Adipose tissue (tissue), 3 donors: ENCODE measurements around the gene RCBTB1. TPM values are rescaled to one million over a fixed set of nuclear protein-coding genes. Genes with fewer than 3 reads are reported as not detected.
A peak's percentile ranks its signal among the peaks of the same experiment; 100 is the strongest.
"Not testable (repeated sequence)": the region's sequence is repeated elsewhere in the genome, so short reads cannot be mapped to it uniquely, and the experiment has no call there.

ENCODE experiments used
- H3K27ac ChIP-seq: one replicate; pipeline ENCODE4 v1.5.1; 2013; ENCODE audit warnings: low read depth, low read length
- WGBS, 3 donors: extraction: QIAGEN DNeasy Blood & Tissue Kit; methylation state at CpG; one replicate each; pipeline ENCODE4 v1.1.7; 2013; 5-methylcytosine and 5-hydroxymethylcytosine counted together
- polyA plus RNA-seq, 3 donors: library from polyadenylated mRNA; stranded (reverse); fragments of 200-250 nt; gene quantifications; one replicate each; pipeline ENCODE4 v1.2.3, GENCODE V29; 2013
- donor health status: healthy with polysubstance abuse.
- donor health status: Bipolar disorder and iron deficiency.
- donor health status: healthy.

Gene RCBTB1
- polyA plus RNA-seq, 3 donors = 4.9 to 9.1 (median 6.4) TPM

DNA sequence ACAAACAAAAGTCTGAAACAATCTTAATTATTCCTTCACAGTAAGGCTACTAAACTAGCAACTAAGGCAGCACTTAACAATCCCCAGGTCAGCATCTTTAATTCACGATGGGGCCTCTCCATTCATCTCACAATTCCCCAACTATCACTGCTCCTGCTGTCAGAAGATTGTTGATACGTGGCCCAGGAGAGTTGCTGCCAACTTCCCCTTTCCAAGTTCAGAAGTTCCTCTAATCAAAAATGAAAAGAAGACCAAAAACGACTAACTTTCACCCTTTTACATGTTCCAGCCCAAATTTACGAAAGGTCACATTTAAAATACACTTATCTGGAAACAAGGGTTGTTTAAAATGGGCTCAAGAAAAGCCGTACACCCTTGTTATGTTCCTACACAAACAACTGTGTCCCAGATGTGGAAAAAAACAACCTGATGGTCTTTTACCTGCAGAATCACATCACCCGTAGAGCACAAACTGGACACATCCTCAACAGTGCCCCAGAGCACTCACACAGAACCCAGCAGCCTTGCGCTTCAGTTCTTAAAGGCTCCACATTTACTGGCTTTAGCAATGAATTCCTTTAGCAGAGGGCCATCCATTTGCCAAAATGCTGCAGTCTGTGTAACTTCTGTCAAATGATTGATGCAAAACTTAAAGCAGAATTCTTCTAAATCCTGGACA, 51.6 kb downstream of the RCBTB1 start:
- no peak overlapping the region for H3K27ac ChIP-seq
- 50 to 67% (median 65%) methylated on average over 7 of the region's 7 CpGs for WGBS, 3 donors

DNA sequence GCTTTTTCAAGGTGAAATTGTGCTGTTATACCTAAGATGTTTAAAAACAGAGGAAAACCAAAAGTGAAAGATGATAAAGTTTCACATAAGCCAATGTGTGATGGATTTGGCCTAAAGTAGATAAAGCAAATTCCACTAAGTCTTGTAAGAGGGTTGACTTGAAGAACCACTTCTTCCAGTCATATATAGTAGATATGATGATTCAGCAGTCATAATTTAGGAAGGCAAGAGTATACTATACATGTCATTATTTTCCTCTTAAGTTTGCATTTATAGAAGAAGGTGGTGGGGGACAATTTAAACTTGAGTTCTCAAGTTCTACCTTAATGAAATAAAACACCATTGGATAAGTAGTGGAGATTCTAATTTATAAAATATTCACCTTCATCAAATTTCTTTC, 52.3 kb downstream of the RCBTB1 start:
- H3K27ac ChIP-seq = no peak overlapping the region

DNA sequence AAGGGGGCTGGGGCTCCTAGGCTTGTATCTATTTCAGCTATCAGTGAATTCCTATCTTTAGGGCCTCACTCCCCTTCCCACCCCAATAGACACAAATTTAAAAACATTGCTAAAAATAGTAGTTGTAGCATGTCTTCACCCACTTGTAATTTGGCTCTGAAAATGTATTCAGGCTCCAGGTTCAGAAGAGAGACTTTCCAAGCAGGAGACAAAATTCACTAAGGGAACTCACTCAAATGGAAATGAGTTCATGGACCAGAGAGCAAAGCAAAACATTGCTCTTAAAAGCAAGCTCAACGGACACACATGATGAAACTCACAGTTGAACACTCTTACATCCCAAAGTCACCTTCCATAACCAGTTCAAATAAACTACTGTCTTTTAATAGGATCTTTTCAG, 52.8 kb downstream of the RCBTB1 start:
- H3K27ac ChIP-seq = no peak overlapping the region
- WGBS, 3 donors = 79 to 88% (median 84%) methylated on average over 1 of the region's 1 CpG

DNA sequence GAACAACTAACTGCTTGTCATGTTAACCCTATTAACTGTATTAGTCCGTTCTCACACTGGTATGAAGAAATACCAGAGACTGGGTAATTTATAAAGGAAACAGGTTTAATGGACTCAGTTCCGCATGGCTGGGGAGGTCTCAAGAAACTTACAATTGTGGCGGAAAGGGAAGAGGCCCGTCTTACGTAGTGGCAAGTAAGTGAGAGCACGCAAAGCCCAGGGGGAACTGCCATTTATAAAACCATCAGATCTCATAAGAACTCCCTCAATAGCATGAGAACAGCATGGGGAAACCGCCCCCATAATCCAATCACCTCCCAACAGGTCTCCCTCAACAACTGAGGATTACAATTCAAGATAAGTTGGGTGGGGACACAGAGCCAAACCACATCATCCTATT, 54.9 kb downstream of the RCBTB1 start:
- WGBS, 3 donors = 56 to 82% (median 67%) methylated on average over 7 of the region's 7 CpGs
- H3K27ac ChIP-seq = no peak overlapping the region

DNA sequence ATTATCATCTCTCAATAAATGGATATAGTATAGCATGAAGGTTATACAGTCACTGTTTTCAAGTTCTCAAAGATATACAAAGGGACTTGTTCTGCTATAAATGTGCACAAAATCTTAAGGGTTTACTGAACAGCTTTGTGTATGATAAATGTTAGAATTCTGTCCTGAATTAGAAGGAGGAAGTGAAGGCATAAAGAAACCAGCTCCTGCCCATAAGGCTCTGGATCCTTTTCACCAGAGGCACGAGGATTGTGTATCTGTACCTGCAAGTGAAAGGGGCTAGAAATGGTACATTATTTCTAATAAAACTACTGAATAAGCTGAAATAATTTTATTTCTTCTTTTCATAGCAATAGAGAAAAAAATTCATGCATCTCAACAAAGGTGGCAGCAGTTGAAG, 57.2 kb downstream of the RCBTB1 start:
- H3K27ac ChIP-seq = no peak overlapping the region
- WGBS, 3 donors = 62 to 80% (median 79%) methylated on average over 1 of the region's 1 CpG

DNA sequence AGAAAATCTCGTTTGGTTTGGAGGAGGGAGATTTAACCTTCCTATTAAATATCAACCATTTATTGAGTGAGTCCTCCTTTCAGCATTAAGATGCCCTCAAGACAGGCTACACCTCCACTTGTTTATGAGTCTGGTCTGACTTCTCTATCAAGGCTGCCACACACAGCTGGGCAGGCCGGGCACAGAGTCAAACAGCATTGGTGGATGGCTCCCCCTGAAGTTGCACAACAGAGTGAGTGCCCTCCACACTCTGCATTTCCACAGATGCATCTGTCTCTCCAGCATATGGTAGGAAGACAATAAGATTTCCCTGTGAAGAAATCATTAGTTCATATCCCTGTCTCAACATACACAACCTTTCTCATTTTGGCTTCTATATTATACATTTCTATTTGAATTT, 58.2 kb downstream of the RCBTB1 start:
- 56 to 64% (median 58%) methylated on average over 2 of the region's 2 CpGs for WGBS, 3 donors
- H3K27ac ChIP-seq = no peak overlapping the region

DNA sequence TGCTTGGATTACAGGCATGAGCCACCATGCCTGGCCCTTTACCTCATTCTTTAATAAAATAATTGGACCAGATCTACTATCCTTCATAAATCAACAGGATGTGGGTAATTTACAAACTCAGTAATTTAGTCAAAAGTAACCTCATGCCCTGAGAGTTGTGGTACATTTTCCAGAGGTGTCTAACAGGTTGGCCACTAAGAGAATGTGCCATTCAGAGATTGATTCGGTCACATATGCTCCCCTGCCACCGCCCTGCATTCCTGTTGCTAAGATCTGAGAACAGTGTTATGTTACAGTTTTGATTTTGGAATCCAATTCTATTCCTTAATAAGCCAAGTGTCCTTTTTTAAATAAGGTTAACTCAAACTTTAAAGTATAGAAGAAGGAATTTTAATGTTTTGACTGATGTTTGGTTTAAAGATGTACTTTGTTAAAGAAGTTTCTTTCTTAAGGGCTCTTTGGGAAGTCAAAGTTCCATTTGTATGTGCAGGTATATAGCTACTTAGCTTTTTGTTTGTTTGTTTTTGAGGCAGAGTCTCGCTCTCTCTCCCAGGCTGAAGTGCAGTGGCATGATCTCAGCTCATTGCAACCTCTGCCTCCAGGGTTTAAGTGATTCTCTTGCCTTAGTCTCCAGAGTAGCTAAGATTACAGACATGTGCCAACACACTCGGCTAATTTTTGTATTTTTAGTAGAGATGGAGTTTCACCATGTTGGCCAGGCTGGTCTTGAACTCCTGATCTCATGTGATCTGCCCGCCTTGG, 60.4 kb downstream of the RCBTB1 start:
- WGBS, 3 donors = 93 to 96% (median 96%) methylated on average over 5 of the region's 5 CpGs

DNA sequence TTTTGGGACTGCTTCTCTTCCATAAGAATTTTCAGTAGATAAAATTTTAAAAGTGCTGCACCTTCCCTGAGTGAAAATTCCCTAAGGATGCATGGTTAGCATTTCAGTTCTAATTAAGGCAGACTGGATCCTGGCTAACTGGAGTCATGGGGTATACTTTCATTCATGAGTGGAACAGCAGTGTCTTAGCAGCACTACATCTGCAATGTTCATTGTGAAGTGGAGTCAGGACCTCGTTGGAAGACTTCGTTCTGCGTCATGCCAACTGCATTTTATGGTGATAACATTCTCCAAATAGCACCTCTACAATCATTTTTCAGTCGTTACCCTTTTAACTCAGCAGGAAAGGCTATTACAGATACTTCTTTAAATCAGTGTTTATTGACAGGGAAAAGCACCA, 64.1 kb downstream of the RCBTB1 start:
- WGBS, 3 donors = 71 to 82% (median 79%) methylated on average over 4 of the region's 4 CpGs
- H3K27ac ChIP-seq = no peak overlapping the region

More for the DNA sequence above, 60.4 kb downstream of the RCBTB1 start:
- no peak overlapping the region for H3K27ac ChIP-seq

DNA sequence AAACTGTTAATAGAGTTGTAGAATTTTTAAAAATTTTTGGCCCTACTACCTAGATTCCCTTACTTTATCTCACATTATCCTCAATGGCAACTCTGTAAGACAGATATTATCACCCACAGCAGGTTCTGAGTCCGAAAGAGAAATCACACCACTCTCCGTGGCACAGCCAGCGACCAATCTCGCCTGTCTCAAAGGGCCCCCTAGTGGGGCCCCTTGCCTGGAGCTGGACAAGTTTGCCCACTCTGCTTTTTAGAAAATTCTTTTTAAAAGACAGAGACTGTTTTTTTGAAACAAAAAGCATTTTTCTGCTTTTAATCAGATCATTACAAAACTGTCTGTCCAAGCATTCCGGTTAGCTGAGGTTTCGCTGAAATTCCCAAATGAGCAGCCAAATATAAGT, 67.9 kb downstream of the RCBTB1 start:
- H3K27ac ChIP-seq = no peak overlapping the region
- 83 to 87% (median 85%) methylated on average over 6 of the region's 6 CpGs for WGBS, 3 donors

DNA sequence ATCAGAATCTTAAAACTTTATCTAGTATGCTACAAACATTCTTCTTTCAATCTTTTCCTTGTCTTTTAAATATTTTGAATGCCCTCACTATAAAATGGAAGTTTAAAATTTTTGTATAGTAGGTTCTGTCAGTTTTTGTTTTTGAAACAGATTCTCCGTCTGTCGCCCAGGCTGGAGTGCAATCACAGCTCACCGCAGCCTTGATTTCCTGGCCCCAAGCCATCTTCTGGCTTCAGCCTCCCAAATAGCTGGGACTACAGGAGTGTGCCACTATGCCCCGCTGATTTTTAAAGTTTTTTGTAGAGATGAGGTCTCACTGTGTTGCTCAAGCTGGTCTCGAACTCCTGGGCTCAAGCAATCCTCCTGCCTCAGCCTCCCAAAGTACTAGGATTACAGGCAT, 68.9 kb downstream of the RCBTB1 start:
- no peak overlapping the region for H3K27ac ChIP-seq
- 70 to 94% (median 84%) methylated on average over 5 of the region's 5 CpGs for WGBS, 3 donors

DNA sequence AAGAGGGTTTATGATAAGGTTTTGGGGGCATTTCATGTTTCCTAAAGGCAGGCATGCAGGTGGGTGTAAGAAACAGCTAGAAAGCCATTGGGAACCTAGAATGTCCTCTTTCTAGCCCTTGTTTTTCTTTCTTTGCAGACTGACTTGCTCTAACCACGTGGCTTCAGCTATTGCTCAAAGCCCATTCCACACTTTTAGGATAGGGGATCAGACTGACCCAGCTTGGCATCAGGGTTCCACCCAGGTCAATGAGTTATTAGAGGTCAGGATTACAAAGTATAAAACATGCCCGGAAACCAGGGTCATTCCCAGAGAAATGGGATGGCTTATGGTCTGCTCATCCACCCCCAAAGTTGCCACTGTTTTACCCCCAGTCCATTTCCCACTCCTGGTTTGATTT, 72.8 kb downstream of the RCBTB1 start:
- H3K27ac ChIP-seq = no peak overlapping the region
- 86 to 92% (median 89%) methylated on average over 2 of the region's 2 CpGs for WGBS, 3 donors

DNA sequence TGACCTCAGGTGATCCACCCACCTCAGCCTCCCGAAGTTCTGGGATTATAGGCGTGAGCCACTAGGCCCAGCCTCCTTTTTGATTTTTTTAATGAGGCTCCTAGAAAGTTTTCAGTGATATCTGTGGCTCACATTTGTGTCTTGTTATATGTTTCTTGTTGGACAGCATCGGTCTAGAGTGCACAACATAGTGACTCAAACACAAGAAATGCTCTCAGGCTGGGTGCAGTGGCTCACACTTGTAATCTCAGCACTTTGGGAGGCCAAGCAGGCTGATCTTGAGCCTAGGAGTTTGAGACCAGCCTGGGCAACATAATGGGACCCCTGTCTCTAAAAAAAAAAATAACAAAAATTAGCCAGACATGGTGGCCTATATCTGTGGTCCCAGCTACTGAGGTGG, 81.4 kb downstream of the RCBTB1 start:
- WGBS, 3 donors = 94 to 97% (median 96%) methylated on average over 3 of the region's 3 CpGs

DNA sequence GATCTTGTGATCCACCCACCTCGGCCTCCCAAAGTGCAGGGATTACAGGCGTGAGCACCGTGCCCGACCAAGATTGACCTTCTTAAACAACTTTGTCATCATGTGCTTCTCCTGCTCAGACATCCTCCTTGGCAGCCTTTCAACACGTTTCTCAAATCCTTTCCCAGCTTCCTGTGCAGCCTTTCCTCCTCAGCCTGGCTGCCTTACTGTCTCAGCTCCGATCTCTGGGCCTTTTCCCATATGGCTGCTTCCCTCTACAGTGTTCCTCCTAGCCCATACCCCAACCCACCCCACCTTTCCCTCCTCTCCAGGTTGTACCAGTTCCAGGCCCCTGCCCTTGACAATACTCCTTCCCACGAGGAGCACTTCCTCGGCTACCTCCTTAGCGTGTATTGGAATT, 82.4 kb downstream of the RCBTB1 start:
- WGBS, 3 donors = 36 to 72% (median 37%) methylated on average over 9 of the region's 9 CpGs
- H3K27ac ChIP-seq = no peak overlapping the region

More for the DNA sequence above, 81.4 kb downstream of the RCBTB1 start:
- no peak overlapping the region for H3K27ac ChIP-seq

DNA sequence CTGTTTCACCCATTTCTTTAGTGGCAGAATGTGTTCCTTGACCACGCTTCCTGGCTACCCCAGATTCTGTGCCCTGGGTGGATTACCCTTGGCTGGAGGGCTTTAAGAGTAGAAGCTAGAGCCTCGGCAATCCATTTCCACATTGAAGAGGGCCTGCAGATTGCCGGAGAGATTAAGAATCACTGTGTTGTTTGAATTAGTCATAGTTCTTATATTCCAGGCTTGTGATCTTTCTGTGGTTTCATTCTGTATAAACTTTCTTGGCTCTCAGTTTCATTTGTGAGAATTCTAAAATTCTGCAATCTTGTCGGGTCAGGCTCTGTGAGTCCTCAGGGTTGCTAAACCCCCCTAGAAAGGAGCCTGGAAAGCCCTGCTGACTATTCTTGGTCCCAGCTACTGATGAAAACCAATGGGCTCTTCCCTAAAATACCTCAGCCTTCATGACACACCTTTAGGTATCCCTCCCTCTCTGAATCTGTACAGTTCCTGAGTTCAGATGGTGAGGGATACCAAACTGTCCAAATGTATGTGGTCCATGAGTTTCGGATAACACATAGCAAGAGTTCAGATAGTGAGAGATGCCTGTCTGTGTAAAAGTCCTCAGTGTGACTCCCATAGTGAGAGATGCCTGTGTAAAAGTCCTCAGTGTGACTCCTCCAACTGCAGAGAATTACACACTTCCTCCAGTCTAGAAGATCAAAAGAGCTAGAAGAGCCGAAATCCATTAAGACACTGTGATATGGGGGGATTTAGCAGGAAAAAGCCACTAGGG, 85.3 kb downstream of the RCBTB1 start:
- 73 to 87% (median 84%) methylated on average over 6 of the region's 6 CpGs for WGBS, 3 donors
- no peak overlapping the region for H3K27ac ChIP-seq

DNA sequence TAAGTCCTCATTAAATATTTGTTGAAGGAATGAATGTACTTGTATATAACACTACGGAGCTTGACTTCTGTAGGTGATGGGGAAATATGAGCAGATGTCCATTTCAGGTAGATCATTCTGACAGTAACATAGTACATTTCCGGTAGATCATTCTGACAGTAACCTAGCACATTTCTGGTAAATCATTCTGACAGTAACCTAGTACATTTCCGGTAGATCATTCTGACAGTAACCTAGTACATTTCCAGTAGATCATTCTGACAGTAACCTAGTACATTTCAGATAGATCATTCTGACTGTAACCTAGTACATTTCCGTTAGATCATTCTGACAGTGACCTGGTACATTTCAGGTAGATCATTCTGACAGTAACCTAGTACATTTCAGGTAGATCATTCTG, 87.2 kb downstream of the RCBTB1 start:
- WGBS, 3 donors = 75 to 86% (median 80%) methylated on average over 4 of the region's 4 CpGs
- no peak overlapping the region for H3K27ac ChIP-seq

DNA sequence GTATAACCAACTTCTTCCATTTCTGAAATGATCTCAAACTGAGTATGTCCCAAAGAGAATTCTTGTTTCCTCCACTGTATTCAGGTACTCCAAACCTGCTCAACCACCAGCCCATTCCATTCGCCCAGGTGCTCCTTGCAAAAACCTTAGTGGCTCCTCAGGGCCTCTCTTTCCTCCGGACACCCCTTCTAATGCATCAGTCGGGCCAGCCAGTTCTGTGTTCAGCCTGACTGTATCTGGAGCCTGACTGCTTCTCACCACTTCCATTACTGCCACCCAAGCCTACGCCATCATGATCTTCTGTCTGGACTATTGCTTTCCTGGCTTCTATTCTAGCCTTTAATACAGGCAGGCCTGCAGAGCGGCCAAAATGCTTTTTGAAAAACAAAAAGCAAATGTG, 88.1 kb downstream of the RCBTB1 start:
- no peak overlapping the region for H3K27ac ChIP-seq
- WGBS, 3 donors = 83 to 88% (median 84%) methylated on average over 5 of the region's 5 CpGs

DNA sequence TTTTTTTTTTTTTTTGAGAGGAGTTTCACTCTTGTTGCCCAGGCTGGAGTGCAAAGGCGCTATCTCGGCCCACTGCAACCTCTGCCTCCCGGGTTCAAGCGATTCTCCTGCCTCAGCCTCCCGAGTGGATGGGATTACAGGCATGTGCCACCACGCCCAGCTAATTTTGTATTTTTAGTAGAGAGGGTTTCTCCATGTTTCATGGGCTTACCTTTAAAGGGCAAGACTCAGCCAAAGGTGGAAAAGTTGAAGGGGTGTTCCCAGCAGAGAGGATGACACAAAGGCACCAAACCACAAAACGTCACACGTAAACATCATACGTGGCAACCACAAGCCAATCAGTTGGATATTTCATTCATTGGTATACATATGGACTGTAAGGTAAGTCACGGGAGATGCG, 88.5 kb downstream of the RCBTB1 start:
- WGBS, 3 donors = 74 to 75% (median 75%) methylated on average over 11 of the region's 11 CpGs
- not testable (repeated sequence) for H3K27ac ChIP-seq

DNA sequence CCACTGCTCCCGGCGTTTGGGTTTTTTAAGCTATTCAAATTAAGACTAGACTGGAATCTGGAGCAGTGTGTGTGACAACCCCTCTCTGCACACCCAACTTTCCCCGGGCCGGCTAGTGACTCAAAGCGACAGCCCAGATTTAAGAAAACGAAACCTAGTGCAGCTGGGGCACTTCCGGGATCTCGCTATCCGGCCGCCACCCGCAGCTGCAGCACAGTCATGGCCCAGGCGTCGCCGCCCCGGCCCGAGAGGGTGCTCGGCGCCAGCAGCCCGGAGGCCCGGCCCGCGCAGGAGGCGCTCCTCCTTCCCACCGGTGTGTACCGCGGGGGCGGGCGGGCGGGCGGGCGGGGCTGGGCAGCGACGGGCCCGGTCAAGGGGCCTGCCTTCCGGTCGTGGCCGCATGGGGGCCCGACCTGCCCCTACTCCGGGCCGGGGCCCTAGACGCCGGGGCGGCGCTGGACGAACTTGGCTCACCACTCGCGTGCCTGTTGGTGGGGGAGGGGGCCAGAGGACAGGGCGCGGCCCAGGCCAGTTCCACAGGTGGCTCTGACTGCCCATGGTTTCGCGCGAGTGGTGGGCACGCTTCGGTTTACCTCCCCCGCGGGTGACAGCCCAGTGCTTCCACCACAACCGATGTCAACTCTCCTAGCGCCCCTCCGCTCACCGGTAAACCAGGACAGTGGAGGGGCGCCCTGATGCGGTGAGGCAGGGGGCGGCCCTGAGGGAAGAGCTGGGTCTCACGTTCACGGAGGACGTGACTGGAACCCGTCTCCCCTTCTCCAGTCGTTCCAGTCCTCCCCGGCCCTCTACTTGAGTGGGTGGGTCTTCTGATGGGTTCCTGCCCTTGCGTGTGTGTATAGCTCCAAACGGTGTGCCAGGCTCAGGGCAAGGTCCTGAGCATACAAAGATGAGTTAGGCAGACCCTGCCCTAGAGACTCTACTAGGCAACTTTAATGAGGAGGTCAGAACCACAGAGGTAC, 89.3 kb downstream of the RCBTB1 start, which contains the start of gene PHF11:
PHF11 (plus strand) TSS at position 171 of the 980 bp plus-strand sequence; CDS start at position 220, 49 bp downstream.
- 2 to 5% (median 4%) methylated on average over 59 to 71 of the region's 71 CpGs for WGBS, 3 donors
- peak within 1 kb of the TSS; percentile 51 for H3K27ac ChIP-seq
